NAMALWA (cell line): ENCODE results near the gene SLC38A5.
A peak's percentile ranks its signal among the peaks of the same experiment; 100 is the strongest.
"Not testable (repeated sequence)": the region's sequence is repeated elsewhere in the genome, so short reads cannot be mapped to it uniquely, and the experiment has no call there.

Experiments
- DNase-seq: peaks from one replicate; pipeline ENCODE4 v3.0.0-alpha.2; 2015; ENCODE audit warnings: low spot score

SLC38A5 gene

GRCh38 chrX:48470110-48470832 is at the start of gene SLC38A5:
Gene SLC38A5 (minus strand): TSS chrX:48470260. CDS start chrX:48467924, 2,336 bp downstream.
- DNase-seq: no peak

GRCh38 chrX:48519481-48519880 is 49.4 kb upstream of the SLC38A5 start:
- DNase-seq: not testable (repeated sequence)

- no peak for DNase-seq
Observed at GRCh38 chrX:48516987-48517386, 46.9 kb upstream of the SLC38A5 start.

- DNase-seq: no peak
Observed at GRCh38 chrX:48516285-48516684, 46.2 kb upstream of the SLC38A5 start.

GRCh38 chrX:48515842-48516241 is 45.8 kb upstream of the SLC38A5 start:
- no peak for DNase-seq

- no peak for DNase-seq
Observed at GRCh38 chrX:48514868-48515460, 44.9 kb upstream of the SLC38A5 start.

GRCh38 chrX:48514126-48514806 is 44.2 kb upstream of the SLC38A5 start:
- DNase-seq: no peak

GRCh38 chrX:48513670-48514069 is 43.6 kb upstream of the SLC38A5 start:
- DNase-seq: no peak

GRCh38 chrX:48512371-48512935 is 42.4 kb upstream of the SLC38A5 start:
- no peak for DNase-seq

- DNase-seq: no peak
Observed at GRCh38 chrX:48511560-48511959, 41.5 kb upstream of the SLC38A5 start.

GRCh38 chrX:48509619-48510018 is 39.6 kb upstream of the SLC38A5 start:
- no peak for DNase-seq

- DNase-seq: peak; percentile 13
Observed at GRCh38 chrX:48509245-48509590, 39.2 kb upstream of the SLC38A5 start.

- DNase-seq: peak; percentile 80
Observed at GRCh38 chrX:48508400-48509244, 38.6 kb upstream of the SLC38A5 start, which contains the start of gene PORCN. Gene PORCN (plus strand): TSS chrX:48508992. CDS start chrX:48509821, 829 bp downstream.

GRCh38 chrX:48507246-48507645 is 37.2 kb upstream of the SLC38A5 start:
- DNase-seq: no peak

GRCh38 chrX:48505481-48505880 is 35.4 kb upstream of the SLC38A5 start:
- no peak for DNase-seq

GRCh38 chrX:48504261-48504660 is 34.2 kb upstream of the SLC38A5 start:
- DNase-seq: no peak

GRCh38 chrX:48498374-48498809 is 28.3 kb upstream of the SLC38A5 start:
- DNase-seq: no peak

GRCh38 chrX:48497871-48498270 is 27.8 kb upstream of the SLC38A5 start:
- DNase-seq: no peak

- no peak for DNase-seq
Observed at GRCh38 chrX:48496660-48497059, 26.6 kb upstream of the SLC38A5 start.

- DNase-seq: peak; percentile 60
Observed at GRCh38 chrX:48493890-48494364, 23.9 kb upstream of the SLC38A5 start.

- no peak for DNase-seq
Observed at GRCh38 chrX:48492293-48492910, 22.3 kb upstream of the SLC38A5 start.
